Stomach smooth muscle (tissue), 2 donors: ENCODE data around the gene ZBTB42.

Experiments used
- H3K27ac ChIP-seq: one replicate; pipeline ENCODE4 v1.7.0; 2013; ENCODE audit warnings: mild to moderate bottlenecking, low read length, inconsistent platforms
- H3K27me3 ChIP-seq, 2 donors: one replicate each; pipeline ENCODE4 v1.7.0; 2013; ENCODE audit warnings: low read length in 2 of 2; ENCODE audit not compliant: insufficient read depth in 2 of 2, control insufficient read depth in 1 of 2
- H3K36me3 ChIP-seq, 2 donors: one replicate each; pipeline ENCODE4 v1.7.0; 2013; ENCODE audit warnings: low read length in 2 of 2; ENCODE audit not compliant: control insufficient read depth in 2 of 2, insufficient read depth in 2 of 2
- H3K4me1 ChIP-seq: one replicate; pipeline ENCODE4 v1.7.0; 2013; ENCODE audit warnings: low read length; ENCODE audit not compliant: control insufficient read depth, insufficient read depth
- H3K4me3 ChIP-seq, 2 donors: one replicate each; pipeline ENCODE4 v1.7.0; 2013; ENCODE audit warnings: low read length in 2 of 2
- H3K9ac ChIP-seq, 2 donors: one replicate each; pipeline ENCODE4 v1.7.0; 2013; ENCODE audit warnings: low read length in 2 of 2, mild to moderate bottlenecking in 1 of 2
- H3K9me3 ChIP-seq, 2 donors: one replicate each; pipeline ENCODE4 v1.7.0; 2013; ENCODE audit warnings: low read length in 2 of 2; ENCODE audit not compliant: control insufficient read depth in 2 of 2
- donor health status: healthy.
- donor health status: Pancreatic carcinoma.

ZBTB42 gene

DNA sequence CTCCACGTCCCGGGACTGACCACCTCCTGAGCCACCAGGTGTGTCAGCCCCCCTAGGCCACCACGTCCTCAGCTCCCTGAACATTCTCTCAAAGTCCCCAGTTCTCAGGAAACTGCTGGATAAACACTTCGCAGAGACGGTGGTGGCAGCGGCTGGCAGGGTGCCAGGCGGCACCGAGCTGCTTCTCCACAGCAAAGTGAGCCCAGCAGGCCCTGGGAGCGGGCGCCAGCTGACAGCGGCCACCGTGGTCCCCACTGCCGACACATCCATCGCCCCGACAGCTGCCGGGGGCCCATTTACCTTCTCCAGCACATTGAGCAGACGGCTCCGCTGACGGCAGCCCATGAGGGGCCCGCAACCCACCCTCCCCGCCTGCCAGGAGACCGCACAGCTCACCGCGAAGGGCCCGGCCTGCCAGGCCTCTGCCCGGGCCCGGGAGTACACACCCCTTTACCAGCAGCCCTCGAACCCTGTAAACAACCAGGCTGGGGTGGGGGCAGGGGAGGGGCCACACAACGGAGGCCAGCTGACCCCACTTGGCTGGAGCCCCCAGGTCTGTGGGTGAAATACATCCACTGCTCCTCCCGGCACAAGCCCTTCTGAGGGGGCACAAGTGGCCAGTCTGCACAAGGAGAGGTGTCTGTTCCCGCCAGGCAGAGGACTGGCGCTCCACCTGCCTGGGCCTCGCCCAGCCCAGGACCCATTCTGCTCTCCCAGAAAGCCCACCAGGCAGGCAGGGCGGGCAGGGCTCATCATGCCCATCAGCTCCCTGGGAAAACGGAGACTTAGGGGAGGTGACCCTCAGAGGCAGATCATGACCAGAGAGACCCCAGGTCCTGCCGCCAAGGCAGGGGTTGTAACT lies 15.8 kb upstream of the ZBTB42 start:
- H3K36me3 ChIP-seq: peaks cover 0 to 7% of the 10 kb centered on the region in 2 donors
- H3K4me1 ChIP-seq: peaks cover 49% of the 10 kb centered on the region
- H3K27me3 ChIP-seq: no peaks in the 10 kb centered on the region
- no peaks in the 10 kb centered on the region for H3K9me3 ChIP-seq
- peak overlapping the region in 1 of 2 donors; percentile 40 for H3K4me3 ChIP-seq
- H3K27ac ChIP-seq: peak overlapping the region; percentile 31
- peak overlapping the region in 1 of 2 donors; percentile 13 for H3K9ac ChIP-seq

- Histone ChIP-seq H3K9ac (no peak overlapping the region), H3K36me3 (peaks cover 3 to 7% of the 10 kb centered on the region in 2 donors), H3K27ac (no peak overlapping the region), H3K4me1 (peaks cover 49% of the 10 kb centered on the region), H3K27me3 (no peaks in the 10 kb centered on the region), H3K4me3 (no peak overlapping the region), H3K9me3 (no peaks in the 10 kb centered on the region)
These were observed 15.2 kb upstream of the ZBTB42 start for GRCh38 chr14:104785708-104786080.

DNA sequence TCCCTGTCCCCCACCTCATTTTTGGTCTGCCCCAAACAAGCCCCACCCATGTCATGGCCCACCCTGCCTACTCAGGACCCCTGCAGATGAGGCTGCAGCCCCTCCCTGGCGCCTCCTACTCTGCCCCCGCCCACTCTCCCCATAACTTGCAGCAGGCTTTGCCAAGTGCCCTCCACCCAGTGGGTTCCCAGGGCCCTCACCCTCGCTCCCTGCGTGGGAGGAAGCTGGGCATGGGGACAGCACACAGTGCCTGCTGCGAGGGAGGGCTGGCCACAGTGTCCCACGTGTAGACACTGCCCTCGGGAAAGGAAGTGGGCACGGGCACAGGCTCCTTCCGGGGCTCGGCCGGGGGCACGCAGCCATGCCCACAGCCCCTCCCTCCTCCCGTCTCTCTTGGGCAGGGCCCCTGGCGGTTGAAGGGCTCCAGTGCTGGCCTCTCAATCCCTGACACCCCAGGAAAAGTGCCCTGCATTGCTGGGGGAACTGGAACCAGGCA lies 14.8 kb upstream of the ZBTB42 start:
- no peak overlapping the region for H3K4me3 ChIP-seq
- no peaks in the 10 kb centered on the region for H3K27me3 ChIP-seq
- H3K9ac ChIP-seq: no peak overlapping the region
- H3K27ac ChIP-seq: no peak overlapping the region
- peaks cover 49% of the 10 kb centered on the region for H3K4me1 ChIP-seq
- H3K36me3 ChIP-seq: peaks cover 3 to 10% of the 10 kb centered on the region in 2 donors
- H3K9me3 ChIP-seq: no peaks in the 10 kb centered on the region

GRCh38 chr14:104786726-104787675 lies 13.9 kb upstream of the ZBTB42 start:
- H3K27me3 ChIP-seq: no peaks in the 10 kb centered on the region
- peaks cover 52% of the 10 kb centered on the region for H3K4me1 ChIP-seq
- H3K4me3 ChIP-seq: no peak overlapping the region
- H3K36me3 ChIP-seq: peaks cover 3 to 14% of the 10 kb centered on the region in 2 donors
- H3K9me3 ChIP-seq: no peaks in the 10 kb centered on the region
- H3K9ac ChIP-seq: no peak overlapping the region
- H3K27ac ChIP-seq: no peak overlapping the region

DNA sequence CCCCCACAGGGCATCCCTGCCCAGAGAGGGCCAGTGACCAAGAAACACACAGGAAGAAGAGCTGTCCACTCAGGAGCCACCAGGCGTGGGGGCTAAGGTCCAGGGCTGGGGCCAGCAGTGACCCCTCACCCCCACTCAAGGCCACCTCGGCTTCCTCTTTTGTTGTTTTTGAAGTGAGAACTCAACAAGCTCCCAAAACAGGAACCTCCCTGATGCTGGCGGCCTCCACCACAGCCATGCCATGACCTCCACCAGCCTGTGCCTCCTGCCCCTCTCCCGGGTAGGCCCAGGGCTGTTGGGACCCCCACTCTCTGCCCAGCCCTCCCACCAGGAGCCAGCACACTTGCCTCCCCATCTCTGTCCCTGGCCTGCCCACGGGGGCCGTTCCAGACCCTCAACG lies 13.2 kb upstream of the ZBTB42 start:
- Histone ChIP-seq H3K27me3 (no peaks in the 10 kb centered on the region), H3K4me1 (peaks cover 59% of the 10 kb centered on the region), H3K4me3 (no peak overlapping the region), H3K36me3 (peaks cover 3 to 14% of the 10 kb centered on the region in 2 donors), H3K9ac (no peak overlapping the region), H3K9me3 (no peaks in the 10 kb centered on the region), H3K27ac (no peak overlapping the region)

DNA sequence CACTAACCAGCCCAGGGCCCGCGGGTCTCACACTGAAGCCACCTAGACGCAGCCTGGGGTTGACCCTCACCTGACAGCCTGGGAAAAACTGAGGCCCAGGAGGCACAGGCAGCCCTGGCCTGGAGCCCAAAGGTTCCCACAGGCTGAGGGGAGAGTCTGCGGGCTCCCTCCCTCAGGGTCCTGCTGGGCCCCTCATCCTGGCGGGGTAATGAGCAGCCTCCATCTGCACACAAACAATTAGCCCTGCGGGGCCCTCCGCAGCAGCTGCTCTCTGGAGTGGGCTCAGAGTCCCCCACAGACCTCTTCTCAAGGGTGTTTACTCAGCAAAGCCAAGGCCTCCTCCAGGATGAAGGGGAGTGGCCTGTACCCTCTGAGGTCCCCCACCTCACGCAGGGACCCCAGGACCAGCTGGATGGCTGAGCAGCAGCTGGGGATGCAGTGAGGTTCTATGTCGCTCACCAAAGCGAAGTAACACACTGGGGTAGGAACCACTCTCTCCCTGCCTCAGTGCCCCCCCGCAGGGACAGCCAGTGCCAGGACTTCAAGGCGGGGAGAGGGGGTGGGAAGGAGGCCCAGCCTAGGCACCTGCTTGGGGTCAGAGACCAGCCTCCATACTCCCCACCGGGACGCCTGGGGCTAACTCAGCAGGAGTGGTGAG lies 12.6 kb upstream of the ZBTB42 start:
- Histone ChIP-seq H3K4me1 (peaks cover 65% of the 10 kb centered on the region), H3K27me3 (no peaks in the 10 kb centered on the region), H3K36me3 (peaks cover 3 to 14% of the 10 kb centered on the region in 2 donors), H3K9me3 (no peaks in the 10 kb centered on the region), H3K9ac (no peak overlapping the region), H3K27ac (no peak overlapping the region), H3K4me3 (no peak overlapping the region)

- peaks cover 3 to 14% of the 10 kb centered on the region in 2 donors for H3K36me3 ChIP-seq
- no peaks in the 10 kb centered on the region for H3K9me3 ChIP-seq
- no peak overlapping the region for H3K27ac ChIP-seq
- H3K4me1 ChIP-seq: peaks cover 71% of the 10 kb centered on the region
- no peak overlapping the region for H3K9ac ChIP-seq
- no peak overlapping the region for H3K4me3 ChIP-seq
- H3K27me3 ChIP-seq: no peaks in the 10 kb centered on the region
These were observed 11.8 kb upstream of the ZBTB42 start for GRCh38 chr14:104788873-104789663.

DNA sequence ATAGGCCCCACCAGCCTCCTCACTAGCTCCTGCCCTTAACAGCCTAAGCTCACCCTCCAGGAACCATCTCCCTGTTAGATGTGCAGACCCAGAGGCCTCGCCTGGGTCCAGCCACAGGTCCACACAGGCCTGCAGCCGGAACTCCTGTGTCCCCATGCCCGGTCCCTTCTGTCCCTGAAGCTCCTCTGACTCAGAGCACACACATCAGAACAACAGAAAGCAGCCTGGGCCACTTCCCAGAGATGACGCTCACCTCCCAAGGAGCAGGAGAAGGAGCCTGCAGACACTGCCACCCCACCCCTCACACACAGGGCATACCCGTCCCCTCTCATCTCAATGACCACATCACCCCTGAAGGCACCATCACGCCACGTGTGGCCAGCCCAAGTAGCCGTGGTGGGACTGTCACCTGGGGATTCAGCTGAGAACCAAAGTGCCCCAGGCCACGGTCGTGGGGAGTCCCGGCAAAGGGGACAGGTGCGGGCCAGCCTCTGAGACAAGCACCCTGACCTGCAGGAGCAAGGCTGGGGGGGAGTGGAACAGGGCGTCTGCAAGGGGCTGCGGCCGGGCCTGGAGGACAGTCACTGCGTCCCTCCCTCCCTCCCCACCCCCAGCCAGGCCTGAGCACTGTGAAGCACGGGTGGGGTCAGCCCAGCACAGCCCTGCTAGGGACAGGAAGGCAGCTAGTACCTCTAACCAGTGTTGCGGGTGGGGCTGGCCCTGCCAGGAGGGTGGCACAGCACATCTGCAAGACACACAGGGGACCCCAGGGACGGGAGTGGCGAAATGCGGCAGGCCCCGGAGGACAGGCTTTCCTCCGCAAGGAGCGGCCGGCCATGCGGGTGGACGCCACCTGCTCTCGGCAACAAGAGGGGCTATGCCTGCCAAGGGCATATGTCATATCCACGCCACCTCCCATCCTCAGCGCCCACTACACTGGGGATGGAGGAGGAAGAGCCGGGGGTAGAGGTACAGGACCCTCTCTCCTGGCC lies 10.9 kb upstream of the ZBTB42 start:
- peaks cover 68% of the 10 kb centered on the region for H3K4me1 ChIP-seq
- H3K36me3 ChIP-seq: peaks cover 3 to 14% of the 10 kb centered on the region in 2 donors
- H3K9ac ChIP-seq: no peak overlapping the region

DNA sequence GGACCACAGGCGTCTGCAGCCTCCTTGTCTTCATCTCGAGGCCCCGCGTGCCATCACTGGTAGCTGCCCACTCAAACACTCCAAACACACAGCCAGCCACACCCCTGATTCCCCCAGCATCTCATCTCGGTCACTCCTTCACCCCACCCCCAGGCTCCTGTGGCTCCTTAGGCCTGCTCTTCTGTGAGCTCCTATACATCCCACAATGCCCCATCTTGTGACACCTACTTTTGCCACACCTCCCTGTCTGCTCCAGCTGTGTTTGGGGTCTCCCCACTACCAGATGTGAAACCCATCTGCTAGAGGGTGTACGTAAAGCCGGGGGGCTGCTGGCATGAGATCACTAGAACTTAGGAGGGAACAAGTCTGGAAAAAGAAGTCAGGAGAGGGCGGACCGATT lies 9.5 kb upstream of the ZBTB42 start:
- peaks cover 3 to 14% of the 10 kb centered on the region in 2 donors for H3K36me3 ChIP-seq
- no peak overlapping the region for H3K9ac ChIP-seq
- H3K4me3 ChIP-seq: no peak overlapping the region
- no peaks in the 10 kb centered on the region for H3K27me3 ChIP-seq
- H3K4me1 ChIP-seq: peaks cover 62% of the 10 kb centered on the region
- no peaks in the 10 kb centered on the region for H3K9me3 ChIP-seq
- no peak overlapping the region for H3K27ac ChIP-seq

More for the DNA sequence above, 10.9 kb upstream of the ZBTB42 start:
- H3K9me3 ChIP-seq: no peaks in the 10 kb centered on the region
- no peak overlapping the region for H3K4me3 ChIP-seq
- H3K27ac ChIP-seq: no peak overlapping the region
- no peaks in the 10 kb centered on the region for H3K27me3 ChIP-seq
